ENCODE measurements around the gene GALNT16. TPM values are rescaled to one million over a fixed set of nuclear protein-coding genes. Genes with fewer than 3 reads are reported as not detected.

Gene GALNT16
- total RNA-seq, 4 donors from 2014 or later: 5.1 to 8.9 (median 8.7) TPM

- TF ChIP-seq CTCF (IDR thresholded peaks at IDR 0.05; ENCODE audit: low read depth): no peak
These were observed 27.4 kb downstream of the GALNT16 start for GRCh38 chr14:69287098-69288010.

- no peak for TF ChIP-seq CTCF (IDR thresholded peaks at IDR 0.05; ENCODE audit: low read depth)
These were observed 28.2 kb downstream of the GALNT16 start for GRCh38 chr14:69288011-69288771.

- TF ChIP-seq CTCF (IDR thresholded peaks at IDR 0.05; ENCODE audit: low read depth): no peak
These were observed 29.2 kb downstream of the GALNT16 start for GRCh38 chr14:69288956-69289705.

GRCh38 chr14:69289811-69290520, 30.0 kb downstream of the GALNT16 start:
- TF ChIP-seq CTCF (IDR thresholded peaks at IDR 0.05; ENCODE audit: low read depth): no peak

GRCh38 chr14:69291396-69291795, 31.4 kb downstream of the GALNT16 start:
- no peak for TF ChIP-seq CTCF (IDR thresholded peaks at IDR 0.05; ENCODE audit: low read depth)

GRCh38 chr14:69291891-69292561, 32.1 kb downstream of the GALNT16 start:
- TF ChIP-seq CTCF (IDR thresholded peaks at IDR 0.05; ENCODE audit: low read depth): no peak

Data from subcutaneous adipose tissue (tissue), 4 donors.